ENCODE data around the gene HEPN1. TPM values are rescaled to one million over a fixed set of nuclear protein-coding genes. Genes with fewer than 3 reads are reported as not detected.

HEPN1 gene
- total and polyA plus RNA-seq, 2 experiments from 2014 or later = not detected

GRCh38 chr11:124884869-124885479 lies 34.1 kb upstream of the HEPN1 start:
- H3K4me3 ChIP-seq = no peak overlapping the region
- no peak for ATAC-seq
- no peak overlapping the region for H2AFZ ChIP-seq
- TF ChIP-seq POLR2AphosphoS5 (IDR thresholded peaks at IDR 0.05; ENCODE audit: low read depth) = no peak
- H3K27me3 ChIP-seq (ENCODE audit: insufficient read depth) = 0 out of 2 replicates have a peak, but pooled peaks cover 10% of the 10 kb centered on the region
- no peak overlapping the region for H3K4me2 ChIP-seq
- H3K9me2 ChIP-seq (ENCODE audit: insufficient read depth) = peaks cover 5% of the 10 kb centered on the region; the same call in 1 of the 2 replicates
- no peaks in the 10 kb centered on the region; the same call in 2 of the 3 replicates for H3K9me3 Mint-ChIP-seq
- no peaks in the 10 kb centered on the region for H3F3A ChIP-seq (replicated peaks; ENCODE audit: low read depth)
- no peak overlapping the region for H3K4me3 Mint-ChIP-seq
- H3K27ac ChIP-seq (ENCODE audit: low read depth) = no peak overlapping the region
- H4K20me1 ChIP-seq (replicated peaks; ENCODE audit: insufficient read depth) = no peaks in the 10 kb centered on the region
- H3K36me3 ChIP-seq (ENCODE audit: insufficient read depth) = no peaks in the 10 kb centered on the region
- no peaks in the 10 kb centered on the region; the same call in none of the 3 replicates for H3K4me1 Mint-ChIP-seq
- H3K36me3 Mint-ChIP-seq (ENCODE audit: low read depth) = no peaks in the 10 kb centered on the region
- H3K79me2 ChIP-seq (replicated peaks; ENCODE audit: insufficient read depth) = no peaks in the 10 kb centered on the region
- peaks cover 11% of the 10 kb centered on the region for H3K27me3 Mint-ChIP-seq (ENCODE audit: insufficient read depth, low read depth, poor library complexity)
- no peaks in the 10 kb centered on the region for H3K4me1 ChIP-seq (ENCODE audit: insufficient read depth)
- DNase-seq (ENCODE audit: low spot score) = no peak
- no peak overlapping the region for H3K27ac Mint-ChIP-seq

GRCh38 chr11:124886476-124886875 lies 32.6 kb upstream of the HEPN1 start:
- Mint-ChIP-seq H3K27me3 (ENCODE audit: insufficient read depth, low read depth, poor library complexity) (peaks cover 6% of the 10 kb centered on the region), H3K36me3 (ENCODE audit: low read depth) (no peaks in the 10 kb centered on the region; the same call in 2 of the 3 replicates), H3K27ac (no peak overlapping the region), H3K4me3 (no peak overlapping the region; the same call in 2 of the 3 replicates), H3K4me1 (no peaks in the 10 kb centered on the region; the same call in none of the 3 replicates), H3K9me3 (no peaks in the 10 kb centered on the region; the same call in 2 of the 3 replicates)
- Histone ChIP-seq H2AFZ (no peak overlapping the region), H3K9me2 (ENCODE audit: insufficient read depth) (peaks cover 5% of the 10 kb centered on the region; the same call in 1 of the 2 replicates), H3K4me1 (ENCODE audit: insufficient read depth) (no peaks in the 10 kb centered on the region), H3K36me3 (ENCODE audit: insufficient read depth) (no peaks in the 10 kb centered on the region), H3K27ac (ENCODE audit: low read depth) (no peak overlapping the region), H3K4me2 (no peak overlapping the region), H4K20me1 (replicated peaks; ENCODE audit: insufficient read depth) (no peaks in the 10 kb centered on the region), H3K79me2 (replicated peaks; ENCODE audit: insufficient read depth) (no peaks in the 10 kb centered on the region), H3K27me3 (ENCODE audit: insufficient read depth) (0 out of 2 replicates have a peak, but pooled peaks cover 10% of the 10 kb centered on the region), H3K4me3 (no peak overlapping the region), H3F3A (replicated peaks; ENCODE audit: low read depth) (no peaks in the 10 kb centered on the region)
- ATAC-seq (no peak; the same call in 2 of the 3 replicates), DNase-seq (ENCODE audit: low spot score) (no peak)
- no peak for TF ChIP-seq EZH2 (IDR thresholded peaks at IDR 0.05; ENCODE audit: low read depth, unreplicated experiment)
- TF ChIP-seq ZNF462 (CRISPR knock-in tag; IDR thresholded peaks at IDR 0.05) = no peak
- TF ChIP-seq ETS1 (IDR thresholded peaks at IDR 0.05) = no peak
- no peak for TF ChIP-seq ZNF331 (CRISPR knock-in tag; IDR thresholded peaks at IDR 0.05; ENCODE audit: low read depth)
- TF ChIP-seq CTCF (conservative IDR thresholded peaks at IDR 0.05; ENCODE audit: low read depth in 2 of 2) = no peak
- no peak for TF ChIP-seq EZH2phosphoT487 (IDR thresholded peaks at IDR 0.05; ENCODE audit: unreplicated experiment)
- no peak for TF ChIP-seq STAT1 (IDR thresholded peaks at IDR 0.05; ENCODE audit: unreplicated experiment)

Data from GM23338 (cell line).